Right ventricle myocardium superior (tissue), 1 donor: Measurements from ENCODE around the gene FGD2. TPM values are rescaled to one million over a fixed set of nuclear protein-coding genes. Genes with fewer than 3 reads are reported as not detected.
"Not testable (repeated sequence)": the region's sequence is repeated elsewhere in the genome, so short reads cannot be mapped to it uniquely, and the experiment has no call there.

Source experiments
- ATAC-seq: fragments of 200-7000 bp; cut with Tn5 transposase; one replicate; pipeline ENCODE4 v1.9.1; 2020; ENCODE audit warnings: mild to moderate bottlenecking; ENCODE audit not compliant: poor library complexity
- DNase-seq: peaks from one replicate; pipeline ENCODE4 v3.0.0-alpha.2; 2020
- intact Hi-C: fragments of 100-400 bp; cut with DNase I; formaldehyde crosslinking; loops from one replicate; pipeline ENCODE4 v1.11.2; 2022
- total RNA-seq: library from RNA; stranded (reverse); fragmentation: NEBNext Ultra II Directional; extraction: Animal tissue kit (Norgen Biotek cat#: 25700); gene quantifications from one replicate; pipeline ENCODE4 v1.2.1, GENCODE V29; 2021
- donor health status: DM: no; HTN: yes; CAD: no; lungs with severe emphysema.

Gene FGD2
- total RNA-seq, 1 donor from 2014 or later, result 5.7 TPM

GRCh38 chr6:37048851-37049757, 43.6 kb downstream of the FGD2 start:
- intact Hi-C loops, result no loop called here
- ATAC-seq, result peak; percentile 51
- DNase-seq, result peak; percentile 64

GRCh38 chr6:37049758-37050044, 44.2 kb downstream of the FGD2 start:
- ATAC-seq (no peak), DNase-seq (no peak)
- intact Hi-C loops, result loop anchor here (10.0 kb wide), 1 partner anchor 55 kb away; no protein-coding TSS in a partner anchor

- peak; percentile 64 for ATAC-seq
- peak; percentile 89 for DNase-seq
- intact Hi-C loops, result loop anchor here (10.0 kb wide), 1 partner anchor 55 kb away; no protein-coding TSS in a partner anchor
Observed at GRCh38 chr6:37050045-37050853, 44.8 kb downstream of the FGD2 start.

- ATAC-seq, result no peak
- intact Hi-C loops, result loop anchor here (1.0 to 10.0 kb wide), 2 partner anchors 54 to 123 kb away; no protein-coding TSS in a partner anchor
- no peak for DNase-seq
Observed at GRCh38 chr6:37050854-37051137, 45.3 kb downstream of the FGD2 start.

DNA sequence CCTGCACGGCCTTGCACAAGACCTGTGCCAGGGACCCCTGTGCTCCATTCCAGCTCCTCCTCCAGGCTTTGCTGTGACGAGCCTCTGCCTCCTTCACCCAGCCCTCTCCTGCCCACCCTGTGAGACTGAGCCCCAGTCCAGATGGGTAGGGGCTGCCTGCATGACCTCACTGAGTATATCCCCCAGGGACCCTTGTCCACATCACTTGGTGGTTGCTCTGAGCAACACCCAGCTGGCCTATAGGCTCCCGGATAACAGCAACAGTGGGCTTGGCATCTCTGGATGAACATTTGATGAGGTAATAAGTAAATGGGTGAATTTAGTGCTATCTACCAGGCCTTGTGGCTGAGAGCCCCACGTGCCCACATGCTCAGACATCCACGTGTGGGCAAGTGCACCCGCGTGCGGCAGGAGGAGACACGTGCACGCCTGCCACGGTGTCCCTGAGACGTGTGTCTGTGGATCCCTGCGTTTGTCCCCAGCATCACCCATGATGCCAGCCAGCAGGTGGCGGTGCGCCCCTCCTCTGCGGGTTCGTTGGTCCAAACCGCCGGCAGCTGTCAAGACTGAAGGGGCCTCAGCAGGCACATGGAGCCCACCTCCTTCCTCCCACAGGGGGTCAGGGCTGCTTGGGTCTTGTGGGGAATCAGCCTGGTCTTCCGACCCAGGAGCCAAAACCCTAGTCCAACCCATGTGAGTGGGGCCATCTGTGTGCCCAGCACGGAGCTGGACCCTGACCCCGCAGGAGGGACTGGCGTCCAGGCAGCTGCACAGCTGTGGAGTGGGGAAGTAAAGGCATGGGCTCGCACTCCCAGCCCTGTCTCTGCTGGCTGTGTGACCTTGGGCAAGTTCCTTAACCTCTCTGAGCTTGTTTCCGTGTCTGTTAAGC, 45.9 kb downstream of the FGD2 start:
- DNase-seq (peak; percentile 95), ATAC-seq (peak; percentile 89)
- intact Hi-C loops, result loop anchor here (1.0 to 10.0 kb wide), 2 partner anchors 53 to 122 kb away; no protein-coding TSS in a partner anchor

- ATAC-seq, result no peak
- intact Hi-C loops, result loop anchor here (10.0 kb wide), 1 partner anchor 53 kb away; no protein-coding TSS in a partner anchor
- no peak for DNase-seq
Observed at GRCh38 chr6:37052027-37052628, 46.7 kb downstream of the FGD2 start.

- intact Hi-C loops, result loop anchor here (10.0 kb wide), 1 partner anchor 51 kb away; no protein-coding TSS in a partner anchor
- DNase-seq (no peak), ATAC-seq (no peak)
Observed at GRCh38 chr6:37053683-37054082, 48.2 kb downstream of the FGD2 start.

- DNase-seq (no peak), ATAC-seq (no peak)
- intact Hi-C loops, result loop anchor here (10.0 kb wide), 1 partner anchor 51 kb away; no protein-coding TSS in a partner anchor
Observed at GRCh38 chr6:37054171-37054570, 48.7 kb downstream of the FGD2 start.

- ATAC-seq (no peak), DNase-seq (no peak)
- intact Hi-C loops, result loop anchor here (10.0 kb wide), 1 partner anchor 50 kb away; no protein-coding TSS in a partner anchor
Observed at GRCh38 chr6:37054580-37054979, 49.1 kb downstream of the FGD2 start.

DNA sequence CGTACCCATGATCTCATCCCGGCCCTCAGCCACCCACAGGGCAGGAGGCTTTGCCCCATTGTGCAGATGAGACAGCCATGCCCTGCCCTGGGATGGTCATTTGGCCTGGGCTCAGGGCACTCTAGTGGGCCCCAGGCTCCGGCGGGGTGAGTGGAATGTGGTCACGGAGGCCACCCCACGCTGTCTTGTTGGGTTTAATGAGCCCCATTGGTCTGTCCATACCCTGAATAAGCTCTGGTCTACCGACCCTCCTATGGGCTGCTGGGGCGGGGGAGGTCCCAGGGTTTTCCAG, 50.6 kb downstream of the FGD2 start:
- intact Hi-C loops, result loop anchor here (10.0 kb wide), 1 partner anchor 49 kb away; no protein-coding TSS in a partner anchor
- ATAC-seq (no peak), DNase-seq (no peak)

DNA sequence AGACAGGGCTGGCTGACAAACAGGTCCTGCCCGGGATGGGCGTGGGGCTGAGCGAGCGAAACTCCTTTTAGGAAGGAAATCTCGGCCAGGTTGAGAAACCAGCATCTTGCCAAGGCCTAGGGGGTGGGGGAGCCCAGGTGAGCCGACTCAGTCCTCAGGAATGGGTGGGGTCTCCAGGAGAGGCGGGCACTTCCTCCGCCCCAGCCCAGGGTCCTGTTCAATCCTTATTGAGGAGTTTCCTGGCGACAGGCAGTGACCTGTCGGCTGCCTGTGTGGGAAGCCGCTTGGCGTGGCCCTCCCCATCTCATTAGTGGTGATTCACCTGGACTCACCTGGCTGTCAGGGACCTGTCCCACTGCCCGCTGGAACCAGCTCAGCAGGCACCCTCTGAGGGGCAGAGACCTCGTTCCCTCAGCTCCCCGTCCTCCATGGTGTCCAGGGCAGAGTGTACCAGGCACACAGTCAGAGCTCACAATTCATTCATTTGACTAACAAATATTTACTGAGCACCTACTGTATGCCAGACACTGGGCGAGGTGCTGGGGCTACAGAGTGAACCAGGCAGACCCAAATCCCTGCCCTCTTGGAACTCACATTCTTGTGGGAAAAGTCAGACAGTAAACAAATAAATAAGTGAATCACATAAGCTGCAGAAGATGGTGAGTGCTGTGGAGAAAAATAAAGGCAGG, 51.1 kb downstream of the FGD2 start:
- DNase-seq (no peak), ATAC-seq (no peak)
- intact Hi-C loops, result loop anchor here (10.0 kb wide), 1 partner anchor 48 kb away; no protein-coding TSS in a partner anchor

DNA sequence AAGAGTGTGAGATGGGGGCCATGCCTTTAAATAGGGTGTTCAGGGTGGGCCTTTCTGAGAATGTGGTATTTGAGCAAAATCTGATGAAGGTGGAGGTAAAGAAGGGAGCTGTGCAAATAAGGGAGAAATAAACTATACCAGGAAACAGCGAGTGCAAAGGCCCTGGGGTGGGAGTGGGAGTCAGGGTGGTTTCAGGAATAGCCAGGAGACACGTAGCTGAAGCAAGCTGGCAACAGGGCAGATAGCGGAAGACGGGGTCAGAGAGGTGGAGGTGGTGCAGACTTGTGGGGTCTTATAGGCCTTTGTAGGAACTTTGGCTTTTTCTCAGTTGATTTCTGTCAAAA, 51.6 kb downstream of the FGD2 start:
- no peak for DNase-seq
- intact Hi-C loops, result loop anchor here (10.0 kb wide), 1 partner anchor 48 kb away; no protein-coding TSS in a partner anchor
- ATAC-seq, result no peak

DNA sequence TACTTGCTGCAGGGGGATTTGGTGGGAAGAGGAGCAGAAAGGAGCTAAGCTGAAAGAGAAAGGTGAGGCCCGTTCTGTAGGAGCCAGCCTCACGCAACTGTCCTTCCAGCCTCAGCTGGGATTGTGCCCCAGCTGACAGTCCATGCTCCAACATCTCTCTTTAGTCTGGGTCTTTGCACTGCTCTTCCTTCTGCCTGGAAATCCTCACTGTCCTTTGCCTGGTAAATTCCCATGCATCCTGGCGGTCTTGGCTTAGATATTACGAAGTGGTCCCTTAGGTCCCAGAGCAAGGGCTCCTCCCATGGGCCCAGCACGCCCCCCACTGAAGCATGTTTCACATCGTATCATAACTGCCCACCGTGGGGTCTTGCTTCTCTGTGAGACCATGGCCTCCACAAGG, 52.2 kb downstream of the FGD2 start:
- intact Hi-C loops, result loop anchor here (10.0 kb wide), 1 partner anchor 47 kb away; no protein-coding TSS in a partner anchor
- ATAC-seq, result no peak
- DNase-seq, result no peak

GRCh38 chr6:37058084-37058586, 52.7 kb downstream of the FGD2 start:
- no peak for DNase-seq
- intact Hi-C loops, result loop anchor here (10.0 kb wide), 1 partner anchor 47 kb away; no protein-coding TSS in a partner anchor
- no peak for ATAC-seq

GRCh38 chr6:37058984-37059343, 53.5 kb downstream of the FGD2 start:
- ATAC-seq, DNase-seq: not testable (repeated sequence)
- intact Hi-C loops, result loop anchor here (10.0 kb wide), 1 partner anchor 46 kb away; no protein-coding TSS in a partner anchor

DNA sequence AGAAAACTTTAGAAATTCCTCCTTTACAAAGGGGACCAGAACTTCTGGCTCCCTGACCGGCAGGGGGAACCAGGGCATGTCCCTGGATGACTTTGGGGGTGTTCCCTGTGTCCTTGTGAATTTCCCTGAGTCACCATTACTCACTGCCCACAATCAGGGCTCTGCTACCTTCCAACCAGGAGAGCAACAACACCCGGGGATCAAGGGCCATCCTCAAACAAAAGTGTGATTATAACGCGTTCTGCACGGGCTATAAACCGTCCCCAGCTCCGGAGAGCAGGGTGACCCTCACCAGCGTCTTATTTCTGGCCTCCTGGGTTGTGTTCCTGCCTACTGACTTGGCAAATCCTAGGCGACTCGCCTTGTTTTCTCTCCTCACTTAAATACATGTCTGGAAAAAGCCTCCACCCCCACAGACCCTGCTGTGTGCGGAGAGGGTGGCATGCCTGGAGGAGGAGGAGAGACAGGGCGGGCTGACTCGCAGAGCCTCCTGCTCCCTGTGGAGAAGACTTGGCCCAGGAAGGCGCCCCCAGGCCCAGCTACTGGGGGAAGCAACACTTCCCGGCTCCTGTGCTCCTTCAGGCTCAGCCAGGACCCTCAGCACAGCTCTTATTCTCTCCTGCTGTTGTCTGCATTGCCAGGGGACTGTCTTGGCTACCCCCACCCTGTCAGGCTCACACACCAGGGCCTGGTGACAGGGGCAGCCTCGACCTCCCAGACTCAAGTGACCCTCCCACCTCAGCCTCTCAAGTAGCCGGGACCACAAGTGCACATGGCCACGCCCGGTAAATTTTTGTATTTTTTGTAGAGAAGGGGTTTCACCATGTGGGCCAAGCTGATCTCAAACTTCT, 54.1 kb downstream of the FGD2 start:
- intact Hi-C loops, result loop anchor here (10.0 kb wide), 1 partner anchor 45 kb away; no protein-coding TSS in a partner anchor
- ATAC-seq, result peak; percentile 68
- peak; percentile 79 for DNase-seq

DNA sequence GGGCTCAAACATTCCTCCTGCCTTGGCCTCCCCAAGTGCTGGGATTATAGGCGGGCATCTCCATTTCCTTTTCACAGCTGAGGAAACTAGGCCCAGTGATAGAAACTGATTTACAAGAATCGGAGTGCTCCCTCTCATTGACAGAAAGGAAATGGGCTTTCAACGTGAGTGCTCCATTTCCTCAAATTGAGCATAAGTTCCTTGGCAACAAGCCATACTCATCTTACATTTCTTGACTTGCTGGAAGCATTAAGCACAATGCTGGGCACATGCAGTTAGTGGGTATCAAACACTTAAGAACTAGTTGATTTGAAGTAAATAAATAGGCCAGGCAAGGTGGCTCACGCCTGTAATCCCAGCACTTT, 54.7 kb downstream of the FGD2 start:
- DNase-seq (no peak), ATAC-seq (no peak)
- intact Hi-C loops, result no loop called here
